Esophagus squamous epithelium (tissue), 5 donors: ENCODE data around the gene HYAL3. TPM values are rescaled to one million over a fixed set of nuclear protein-coding genes. Genes with fewer than 3 reads are reported as not detected.

ENCODE experiments used
- DNase-seq: peaks from one replicate; lab custom pipeline; 2025; lab: John Stamatoyannopoulos, UW
- H3K27ac ChIP-seq, 4 donors: fragments of 200-600 bp; sonication (generic); one replicate each; pipeline ENCODE4 v1.5.1; 2016 to 2019; ENCODE audit warnings: mild to moderate bottlenecking in 1 of 4
- H3K27me3 ChIP-seq, 4 donors: fragments of 200-600 bp; sonication (generic); 1 replicate in 3 of 4; 2 replicates in 1 of 4; pipeline versions ENCODE4 v1.5.1 to v1.6.0; 2017 to 2021; ENCODE audit warnings: antibody characterized with exemption in 1 of 4
- H3K36me3 ChIP-seq, 3 donors: fragments of 200-600 bp; sonication (generic); one replicate each; pipeline ENCODE4 v1.5.1; 2016 to 2019
- H3K4me1 ChIP-seq, 3 donors: fragments of 200-600 bp; sonication (generic); one replicate each; pipeline ENCODE4 v1.5.1; 2017 to 2019
- H3K4me3 ChIP-seq, 4 donors: fragments of 200-600 bp; sonication (generic); 1 replicate in 3 of 4; 2 replicates in 1 of 4; pipeline ENCODE4 v1.5.1; 2016 to 2019; ENCODE audit warnings: mild to moderate bottlenecking in 2 of 4, moderate library complexity in 1 of 4
- H3K9me3 ChIP-seq, 3 donors: fragments of 200-600 bp; sonication (generic); one replicate each; pipeline ENCODE4 v1.5.1; 2016 to 2019
- POLR2A ChIP-seq, 4 donors: fragments of 450-650 bp; IDR thresholded peaks; one replicate each; pipeline ENCODE4 v1.6.1; 2017; ENCODE audit warnings: antibody characterized with exemption in 4 of 4, mild to moderate bottlenecking in 4 of 4, moderate library complexity in 3 of 4
- WGBS, 2 donors: methylation state at CpG; one replicate each; pipeline ENCODE4 v1.1.5; 2018; 5-methylcytosine and 5-hydroxymethylcytosine counted together
- intact Hi-C: fragments of 100-400 bp; cut with DNase I; formaldehyde crosslinking; loops from one replicate; pipeline ENCODE4 v1.15.0; 2022
- total RNA-seq, 4 donors: library from RNA; depleted of rRNA; stranded (reverse); fragments of >200 nt; gene quantifications; one replicate each; pipeline ENCODE4 v1.1.0, GENCODE V29; 2016
- TF ChIP-seq, protein P1 (sequence below), 6 experiments: fragments of 450-650 bp in 4 of 6; fragments of 200-600 bp in 2 of 6; sonication (generic) in 2 of 6; IDR thresholded peaks; one replicate each; pipeline ENCODE4 v1.5.1; 2016 to 2019; ENCODE audit warnings: antibody characterized with exemption in 6 of 6, mild to moderate bottlenecking in 4 of 6, moderate library complexity in 4 of 6
- donor health status: DM: yes; HTN: yes; CAD: no.

The HYAL3 gene
- total RNA-seq, 4 donors from 2014 or later = 5.3 to 7.9 (median 5.8) TPM

DNA sequence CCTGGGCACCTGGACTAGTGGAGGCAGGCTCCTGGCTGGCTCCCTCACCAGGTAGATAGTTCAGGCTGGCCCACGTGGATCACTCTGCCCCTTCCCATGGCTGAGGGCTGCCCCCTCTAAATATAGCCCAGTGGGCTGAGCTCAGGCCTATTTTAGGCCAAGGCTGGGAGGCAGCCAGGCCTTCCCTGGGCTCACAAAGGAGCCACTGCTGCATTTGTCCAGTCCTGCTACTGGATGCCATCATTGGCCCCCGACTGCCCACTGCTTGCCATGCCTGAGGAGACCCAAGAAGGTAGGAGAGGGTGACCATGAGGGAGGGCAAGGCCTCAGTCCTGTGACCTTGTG is 20.4 kb downstream of the HYAL3 start, which contains the start of gene LSMEM2:
Gene LSMEM2, plus strand, starts transcription at position 208 of the 345 bp plus-strand sequence. Its CDS starts 27 bp downstream, at position 235.
- no peak within 1 kb of the TSS for H3K4me3 ChIP-seq
- H3K27ac ChIP-seq = no peak within 1 kb of the TSS
- peaks cover 0 to 29% (median 12%) of the 10 kb centered on the region in 3 donors for H3K4me1 ChIP-seq
- no peaks in the 10 kb centered on the region for H3K36me3 ChIP-seq
- no peaks in the 10 kb centered on the region for H3K9me3 ChIP-seq
- no CpG with 5 or more reads among the region's 2 CpGs for WGBS, 2 donors
- no peak for DNase-seq
- TF ChIP-seq, protein P1, sequence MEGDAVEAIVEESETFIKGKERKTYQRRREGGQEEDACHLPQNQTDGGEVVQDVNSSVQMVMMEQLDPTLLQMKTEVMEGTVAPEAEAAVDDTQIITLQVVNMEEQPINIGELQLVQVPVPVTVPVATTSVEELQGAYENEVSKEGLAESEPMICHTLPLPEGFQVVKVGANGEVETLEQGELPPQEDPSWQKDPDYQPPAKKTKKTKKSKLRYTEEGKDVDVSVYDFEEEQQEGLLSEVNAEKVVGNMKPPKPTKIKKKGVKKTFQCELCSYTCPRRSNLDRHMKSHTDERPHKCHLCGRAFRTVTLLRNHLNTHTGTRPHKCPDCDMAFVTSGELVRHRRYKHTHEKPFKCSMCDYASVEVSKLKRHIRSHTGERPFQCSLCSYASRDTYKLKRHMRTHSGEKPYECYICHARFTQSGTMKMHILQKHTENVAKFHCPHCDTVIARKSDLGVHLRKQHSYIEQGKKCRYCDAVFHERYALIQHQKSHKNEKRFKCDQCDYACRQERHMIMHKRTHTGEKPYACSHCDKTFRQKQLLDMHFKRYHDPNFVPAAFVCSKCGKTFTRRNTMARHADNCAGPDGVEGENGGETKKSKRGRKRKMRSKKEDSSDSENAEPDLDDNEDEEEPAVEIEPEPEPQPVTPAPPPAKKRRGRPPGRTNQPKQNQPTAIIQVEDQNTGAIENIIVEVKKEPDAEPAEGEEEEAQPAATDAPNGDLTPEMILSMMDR (IDR thresholded peaks at IDR 0.05) = no peak
- TF ChIP-seq POLR2A (IDR thresholded peaks at IDR 0.05) = no peak
- intact Hi-C loops = loop anchor here (10.0 kb wide), 1 partner anchor 46 kb away; the partner anchor contains the start of genes HYAL2 and TUSC2
- H3K27me3 ChIP-seq = peaks cover 0 to 33% (median 1%) of the 10 kb centered on the region in 4 donors

DNA sequence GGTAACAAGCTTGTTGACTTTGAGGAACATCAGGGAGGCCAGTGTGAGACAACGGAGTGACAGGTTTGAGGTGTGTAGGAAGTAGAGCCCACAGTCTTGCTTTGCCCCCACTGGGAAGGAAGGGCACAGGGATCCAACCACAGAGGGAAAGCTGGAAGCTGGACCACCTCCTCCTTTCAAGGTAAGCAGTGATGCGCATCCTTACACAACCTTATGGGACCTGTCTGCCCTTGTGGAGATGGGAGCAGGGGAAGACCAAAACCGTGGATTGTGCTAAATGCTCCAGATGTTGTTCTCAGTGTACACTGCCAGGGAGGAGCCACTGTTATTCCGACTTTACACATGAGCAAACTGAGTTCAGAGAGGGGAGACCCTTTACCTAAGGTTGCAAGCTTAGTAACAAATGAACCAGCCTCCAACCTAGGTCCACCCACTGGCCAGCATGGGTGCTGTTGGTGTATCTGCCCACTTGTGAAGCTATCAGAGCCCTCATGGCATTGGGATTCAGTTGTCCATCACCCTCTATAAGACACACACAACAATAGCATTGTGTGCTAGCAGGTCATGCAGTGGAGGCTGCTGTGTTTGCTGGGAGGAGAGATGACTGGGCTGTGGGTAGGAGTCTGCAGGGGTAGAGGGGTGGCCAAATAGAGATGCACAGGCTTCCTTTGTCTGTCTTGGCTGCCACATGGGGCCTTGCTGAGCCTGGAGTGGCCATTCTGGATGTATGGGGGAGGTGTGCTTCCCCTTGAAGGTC is 20.9 kb downstream of the HYAL3 start:
- DNase-seq = no peak
- Histone ChIP-seq H3K4me1 (peaks cover 4 to 34% (median 18%) of the 10 kb centered on the region in 3 donors), H3K27ac (no peak overlapping the region), H3K27me3 (peaks cover 0 to 39% (median 3%) of the 10 kb centered on the region in 4 donors), H3K36me3 (no peaks in the 10 kb centered on the region), H3K9me3 (no peaks in the 10 kb centered on the region), H3K4me3 (no peak overlapping the region)
- WGBS, 2 donors = 67 to 78% methylated on average over 3 to 4 of the region's 4 CpGs
- intact Hi-C loops = loop anchor here (10.0 kb wide), 1 partner anchor 46 kb away; the partner anchor contains the start of genes HYAL2 and TUSC2
- no peak for TF ChIP-seq POLR2A (IDR thresholded peaks at IDR 0.05)
- TF ChIP-seq, protein P1 (IDR thresholded peaks at IDR 0.05) = no peak

DNA sequence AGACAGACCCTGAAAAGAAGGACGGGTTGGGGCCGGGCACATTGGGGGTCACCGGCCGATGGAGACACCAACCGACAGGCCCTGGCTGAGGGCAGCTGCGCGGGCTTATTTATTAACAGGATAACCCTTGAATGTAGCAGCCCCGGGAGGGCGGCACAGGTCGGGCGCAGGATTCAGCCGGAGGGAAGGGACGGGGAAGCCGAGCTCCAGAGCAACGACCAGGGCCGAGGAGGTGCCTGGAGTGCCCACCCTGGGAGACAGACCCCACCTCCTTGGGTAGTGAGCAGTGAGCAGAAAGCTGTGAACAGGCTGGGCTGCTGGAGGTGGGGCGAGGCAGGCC is 22.5 kb downstream of the HYAL3 start:
- H3K27ac ChIP-seq = no peak overlapping the region
- H3K27me3 ChIP-seq = peaks cover 0 to 40% (median 3%) of the 10 kb centered on the region in 4 donors
- 76 to 77% methylated on average over 8 to 13 of the region's 17 CpGs for WGBS, 2 donors
- no peak for DNase-seq
- intact Hi-C loops = loop anchor here (10.0 kb wide), 1 partner anchor 48 kb away; the partner anchor contains the start of genes HYAL2 and TUSC2
- H3K36me3 ChIP-seq = no peaks in the 10 kb centered on the region
- H3K4me1 ChIP-seq = peaks cover 11 to 47% (median 26%) of the 10 kb centered on the region in 3 donors
- H3K9me3 ChIP-seq = no peaks in the 10 kb centered on the region
- no peak for TF ChIP-seq POLR2A (IDR thresholded peaks at IDR 0.05)
- TF ChIP-seq, protein P1 (IDR thresholded peaks at IDR 0.05) = no peak
- H3K4me3 ChIP-seq = no peak overlapping the region

DNA sequence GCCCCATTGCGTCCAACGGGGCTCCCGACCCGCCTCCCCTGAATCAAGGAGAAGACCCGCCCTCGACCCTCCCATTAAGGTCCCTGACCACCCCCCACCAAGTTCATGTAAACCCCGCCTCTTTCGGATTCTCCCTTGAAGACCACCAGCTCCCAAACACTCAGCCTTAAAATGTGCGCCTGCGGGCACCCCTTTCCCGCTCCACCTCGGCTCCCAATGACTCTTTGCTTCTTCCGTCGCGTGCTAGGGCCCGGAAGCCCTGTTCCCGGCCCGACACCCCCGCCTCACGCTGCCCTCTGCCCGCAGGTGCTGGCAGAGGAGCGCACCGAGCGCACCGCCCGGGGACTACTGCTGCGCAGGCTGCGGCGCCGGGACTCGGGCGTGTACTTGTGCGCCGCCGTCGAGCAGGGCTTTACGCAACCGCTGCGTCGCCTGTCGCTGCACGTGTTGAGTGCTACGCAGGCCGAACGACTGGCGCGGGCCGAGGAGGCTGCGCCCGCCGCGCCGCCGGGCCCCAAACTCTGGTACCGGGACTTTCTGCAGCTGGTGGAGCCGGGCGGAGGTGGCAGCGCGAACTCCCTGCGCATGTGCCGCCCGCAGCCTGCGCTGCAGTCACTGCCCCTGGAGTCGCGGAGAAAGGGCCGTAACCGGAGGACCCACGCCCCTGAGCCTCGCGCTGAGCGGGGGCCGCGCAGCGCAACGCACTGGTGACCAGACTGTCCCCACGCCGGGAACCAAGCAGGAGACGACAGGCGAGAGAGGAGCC is 23.0 kb downstream of the HYAL3 start:
- Histone ChIP-seq H3K4me3 (no peak overlapping the region), H3K4me1 (peaks cover 11 to 52% (median 26%) of the 10 kb centered on the region in 3 donors), H3K27ac (no peak overlapping the region), H3K36me3 (no peaks in the 10 kb centered on the region), H3K9me3 (no peaks in the 10 kb centered on the region), H3K27me3 (peaks cover 0 to 40% (median 3%) of the 10 kb centered on the region in 4 donors)
- TF ChIP-seq, protein P1 (IDR thresholded peaks at IDR 0.05) = no peak
- no peak for TF ChIP-seq POLR2A (IDR thresholded peaks at IDR 0.05)
- no peak for DNase-seq
- intact Hi-C loops = loop anchor here (10.0 kb wide), 1 partner anchor 49 kb away; the partner anchor contains the start of genes HYAL2 and TUSC2
- WGBS, 2 donors = 59 to 81% methylated on average over 8 to 12 of the region's 79 CpGs
